OCI-LY7 (cell line): ENCODE data around the gene GFAP. TPM values are rescaled to one million over a fixed set of nuclear protein-coding genes. Genes with fewer than 3 reads are reported as not detected.
A peak's percentile ranks its signal among the peaks of the same experiment; 100 is the strongest.

ENCODE experiments used
- BruUV-seq: library from RNA; stranded (reverse); fragments of 400-500 nt; replicated peaks from 2 replicates; lab custom pipeline; 2021; lab: Mats Ljungman, UMichigan
- CTCF ChIA-PET: fragments of 300-600 bp; sonication (Branson Sonifier 250); formaldehyde crosslinking; loops from one replicate; lab custom pipeline; 2022; ENCODE audit warnings: antibody characterized with exemption; ENCODE audit not compliant: unreplicated experiment; lab: Charles Lee
- POLR2A ChIA-PET: fragments of 300-600 bp; sonication (Branson Sonifier 250); formaldehyde crosslinking; loops from one replicate; lab custom pipeline; 2022; ENCODE audit warnings: antibody characterized with exemption; lab: Charles Lee
- DNase-seq: peaks from one replicate; pipeline ENCODE4 v3.0.0-alpha.2; 2015; ENCODE audit warnings: low spot score
- H2AFZ ChIP-seq: fragments of 200-600 bp; sonication (generic), shearing (Covaris generic); 2 replicates; pipeline ENCODE4 v1.6.1; 2014; ENCODE audit warnings: mild to moderate bottlenecking, antibody characterized with exemption, low read length, moderate library complexity
- H3K27ac ChIP-seq: fragments of 200-600 bp; sonication (generic); 2 replicates; pipeline ENCODE4 v1.5.1; 2014; ENCODE audit warnings: mixed run types, low read depth, mild to moderate bottlenecking, moderate library complexity, low read length, inconsistent platforms; ENCODE audit not compliant: poor library complexity, severe bottlenecking
- H3K36me3 ChIP-seq: fragments of 200-600 bp; sonication (generic); 2 replicates; pipeline ENCODE4 v1.6.1; 2014; ENCODE audit warnings: mild to moderate bottlenecking, antibody characterized with exemption, low read length, moderate library complexity, mixed read lengths; ENCODE audit not compliant: insufficient read depth
- H3K4me1 ChIP-seq: fragments of 200-600 bp; sonication (generic); 2 replicates; pipeline ENCODE4 v1.5.1; 2014; ENCODE audit warnings: mild to moderate bottlenecking, low read length; ENCODE audit not compliant: insufficient read depth, poor library complexity, severe bottlenecking
- H3K4me2 ChIP-seq: fragments of 200-600 bp; sonication (generic); 2 replicates; pipeline ENCODE4 v1.6.1; 2014; ENCODE audit warnings: mild to moderate bottlenecking, low read length
- H3K4me3 ChIP-seq: fragments of 200-600 bp; sonication (generic); 2 replicates; pipeline ENCODE4 v1.5.1; 2014; ENCODE audit warnings: mild to moderate bottlenecking, low read depth, low read length; ENCODE audit not compliant: poor library complexity, severe bottlenecking
- H3K79me2 ChIP-seq: fragments of 200-600 bp; sonication (generic); 2 replicates; pipeline ENCODE4 v1.6.1; 2016; ENCODE audit warnings: low read depth, mild to moderate bottlenecking, low read length, moderate library complexity, mixed read lengths; ENCODE audit not compliant: insufficient read depth
- H3K9me2 ChIP-seq: fragments of 200-600 bp; sonication (generic); 2 replicates; pipeline ENCODE4 v1.6.1; 2016; ENCODE audit warnings: mild to moderate bottlenecking, low read length, mixed read lengths; ENCODE audit not compliant: insufficient read depth
- H3K9me3 ChIP-seq: fragments of 200-600 bp; sonication (generic); 2 replicates; pipeline ENCODE4 v1.6.1; 2014; ENCODE audit warnings: mild to moderate bottlenecking, mixed run types, low read length, mixed read lengths
- H4K20me1 ChIP-seq: fragments of 200-600 bp; sonication (generic); 2 replicates; pipeline ENCODE4 v1.6.1; 2014; ENCODE audit warnings: mild to moderate bottlenecking, antibody characterized with exemption, low read length, moderate library complexity, mixed read lengths; ENCODE audit not compliant: insufficient read depth
- CTCF ChIP-seq: fragments of 200-600 bp; sonication (generic); conservative IDR thresholded peaks from 2 replicates; pipeline ENCODE4 v1.5.1; 2014; ENCODE audit warnings: mild to moderate bottlenecking, antibody characterized with exemption, low read length, moderate library complexity, mixed read lengths
- EZH2phosphoT487 ChIP-seq: fragments of 200-600 bp; sonication (generic); IDR thresholded peaks from 2 replicates; pipeline ENCODE4 v1.6.1; 2018; ENCODE audit warnings: low read depth, borderline replicate concordance, mild to moderate bottlenecking, mixed run types, antibody characterized with exemption, low read length, moderate library complexity, mixed read lengths
- intact Hi-C: fragments of 100-400 bp; cut with micrococcal nuclease; formaldehyde crosslinking; loops from one replicate; pipeline ENCODE4 v1.10.0; 2022; ENCODE audit not compliant: unreplicated experiment
- total RNA-seq, 2 experiments: library from RNA; depleted of rRNA in 1 of 2; stranded (reverse); fragments of >200 nt in 1 of 2; shearing (Covaris generic) in 1 of 2; gene quantifications; 2 replicates each; pipeline ENCODE4 v1.2.3, GENCODE V29; 2014 to 2022

Gene GFAP
- total RNA-seq, 2 experiments from 2014 or later = not detected

- Histone ChIP-seq H3K4me2 (no peak overlapping the region), H3K27ac (no peak overlapping the region), H3K79me2 (no peaks in the 10 kb centered on the region), H3K36me3 (no peaks in the 10 kb centered on the region), H3K4me1 (peaks cover 7% of the 10 kb centered on the region), H3K9me3 (no peaks in the 10 kb centered on the region), H3K4me3 (no peak overlapping the region), H3K9me2 (no peaks in the 10 kb centered on the region), H4K20me1 (no peaks in the 10 kb centered on the region), H2AFZ (no peak overlapping the region)
- ChIA-PET POLR2A (no interaction called here), CTCF (no interaction called here)
- BruUV-seq = no TSS peak
- TF ChIP-seq CTCF (no peak), EZH2phosphoT487 (no peak)
- no peak for DNase-seq
- intact Hi-C loops = no loop called here
Observed at GRCh38 chr17:44912763-44913544, 2.3 kb downstream of the GFAP start.

GRCh38 chr17:44911133-44912001 is 3.9 kb downstream of the GFAP start:
- no TSS peak for BruUV-seq
- H2AFZ ChIP-seq = no peak overlapping the region
- H3K9me2 ChIP-seq = no peaks in the 10 kb centered on the region
- H3K4me2 ChIP-seq = peak overlapping the region; percentile 16; the same call in 1 of the 2 replicates
- ChIA-PET POLR2A (interaction anchor here (0.6 kb wide), 2 partner anchors 9 to 72 kb away, joined by 3 read pairs; no protein-coding TSS in a partner anchor), CTCF (interaction anchor here (0.6 kb wide), 3 partner anchors 9 to 235 kb away, joined by 3 to 5 read pairs (median 3); no protein-coding TSS in a partner anchor)
- H3K4me3 ChIP-seq = no peak overlapping the region
- DNase-seq = peak; percentile 56
- peak; percentile 68 for TF ChIP-seq CTCF
- TF ChIP-seq EZH2phosphoT487 = no peak
- H3K4me1 ChIP-seq = peaks cover 7% of the 10 kb centered on the region
- H3K36me3 ChIP-seq = no peaks in the 10 kb centered on the region
- H4K20me1 ChIP-seq = no peaks in the 10 kb centered on the region
- no peaks in the 10 kb centered on the region for H3K9me3 ChIP-seq
- no peak overlapping the region for H3K27ac ChIP-seq
- intact Hi-C loops = no loop called here
- no peaks in the 10 kb centered on the region for H3K79me2 ChIP-seq
